Measurements from ENCODE around the gene TMEM109.

TMEM109 gene

DNA sequence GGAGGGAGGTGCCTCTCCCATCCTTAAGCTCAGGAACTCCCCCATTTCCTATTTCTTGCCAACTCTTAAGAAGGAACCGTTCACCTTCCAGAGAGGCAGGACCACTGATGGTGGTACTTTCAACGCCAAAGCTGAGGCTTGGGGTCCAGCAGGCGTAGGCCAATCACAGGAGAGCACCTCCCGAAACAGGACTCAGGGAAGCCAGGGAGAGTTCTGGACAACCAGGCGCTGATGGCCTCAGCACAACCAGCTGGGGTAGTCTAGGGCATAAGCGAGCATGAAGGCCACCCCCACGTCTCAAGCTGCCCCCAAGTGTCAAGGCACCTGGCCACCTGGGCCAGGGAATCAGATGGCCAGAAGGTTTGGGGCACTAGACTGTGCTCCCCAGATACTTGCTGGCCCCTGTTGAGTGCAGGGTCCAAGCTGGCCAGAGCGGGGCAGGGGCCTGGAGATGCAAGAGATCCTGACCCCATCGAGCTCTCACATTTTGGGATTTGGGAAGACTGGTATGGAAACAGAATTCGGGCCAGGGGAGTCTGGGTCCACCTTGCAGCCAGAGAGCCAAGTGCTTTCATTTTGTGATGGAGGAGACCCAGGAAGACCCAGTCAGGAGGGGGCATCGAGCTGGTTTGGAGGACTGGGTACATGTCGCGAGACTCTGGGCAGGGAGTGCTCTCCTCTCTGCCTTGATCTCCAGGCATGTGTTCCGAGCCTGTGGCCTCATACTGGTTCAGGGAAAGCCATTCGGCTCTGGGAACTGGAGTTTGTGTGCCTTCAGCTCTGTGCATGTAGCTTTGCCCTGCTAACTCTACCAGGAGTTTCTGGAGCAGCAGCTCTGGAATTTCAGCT, 58.4 kb downstream of the TMEM109 start:
- Histone ChIP-seq H2AFZ (no peak overlapping the region), H3K36me3 (ENCODE audit: control insufficient read depth, insufficient read depth, low read length) (no peaks in the 10 kb centered on the region), H3K4me3 (ENCODE audit: low read depth, low read length) (no peak overlapping the region), H3K4me2 (ENCODE audit: low read length) (no peak overlapping the region), H3K9me3 (ENCODE audit: control insufficient read depth, low read length) (no peaks in the 10 kb centered on the region), H3K27ac (no peak overlapping the region), H3K27me3 (ENCODE audit: control insufficient read depth, insufficient read depth, low read length) (no peaks in the 10 kb centered on the region), H3K79me2 (no peaks in the 10 kb centered on the region), H3K4me1 (no peaks in the 10 kb centered on the region), H3K9ac (no peak overlapping the region)
- TF ChIP-seq, protein P1, sequence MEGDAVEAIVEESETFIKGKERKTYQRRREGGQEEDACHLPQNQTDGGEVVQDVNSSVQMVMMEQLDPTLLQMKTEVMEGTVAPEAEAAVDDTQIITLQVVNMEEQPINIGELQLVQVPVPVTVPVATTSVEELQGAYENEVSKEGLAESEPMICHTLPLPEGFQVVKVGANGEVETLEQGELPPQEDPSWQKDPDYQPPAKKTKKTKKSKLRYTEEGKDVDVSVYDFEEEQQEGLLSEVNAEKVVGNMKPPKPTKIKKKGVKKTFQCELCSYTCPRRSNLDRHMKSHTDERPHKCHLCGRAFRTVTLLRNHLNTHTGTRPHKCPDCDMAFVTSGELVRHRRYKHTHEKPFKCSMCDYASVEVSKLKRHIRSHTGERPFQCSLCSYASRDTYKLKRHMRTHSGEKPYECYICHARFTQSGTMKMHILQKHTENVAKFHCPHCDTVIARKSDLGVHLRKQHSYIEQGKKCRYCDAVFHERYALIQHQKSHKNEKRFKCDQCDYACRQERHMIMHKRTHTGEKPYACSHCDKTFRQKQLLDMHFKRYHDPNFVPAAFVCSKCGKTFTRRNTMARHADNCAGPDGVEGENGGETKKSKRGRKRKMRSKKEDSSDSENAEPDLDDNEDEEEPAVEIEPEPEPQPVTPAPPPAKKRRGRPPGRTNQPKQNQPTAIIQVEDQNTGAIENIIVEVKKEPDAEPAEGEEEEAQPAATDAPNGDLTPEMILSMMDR (IDR thresholded peaks at IDR 0.05), result no peak

Data from parathyroid adenoma (tissue), 2 donors.